HuH-7.5 (cell line): ENCODE data around the gene MYO5B.
"Not testable (repeated sequence)": the region's sequence is repeated elsewhere in the genome, so short reads cannot be mapped to it uniquely, and the experiment has no call there.

Experiments used
- DNase-seq: peaks from one replicate; pipeline ENCODE4 v3.0.0; 2011; ENCODE audit warnings: low spot score

MYO5B gene

GRCh38 chr18:49832221-49832647, 362.7 kb downstream of the MYO5B start:
- no peak for DNase-seq

- DNase-seq, result no peak
Measured at GRCh38 chr18:49827996-49828395, 367.0 kb downstream of the MYO5B start.

- no peak for DNase-seq
Measured at GRCh38 chr18:49819823-49820671, 374.9 kb downstream of the MYO5B start.

GRCh38 chr18:49819071-49819662, 375.8 kb downstream of the MYO5B start:
- DNase-seq, result no peak

GRCh38 chr18:49817947-49818346, 377.0 kb downstream of the MYO5B start:
- no peak for DNase-seq

GRCh38 chr18:49815927-49816326, 379.0 kb downstream of the MYO5B start:
- no peak for DNase-seq

GRCh38 chr18:49814147-49814499, 380.8 kb downstream of the MYO5B start:
- peak; percentile 20 for DNase-seq

- peak; percentile 49 for DNase-seq
Measured at GRCh38 chr18:49813319-49814146, 381.4 kb downstream of the MYO5B start, which contains the start of gene ACAA2. Gene ACAA2, minus strand, starts transcription at chr18:49813533. Its CDS starts 49 bp downstream, at chr18:49813484.

- peak; percentile 33 for DNase-seq
Measured at GRCh38 chr18:49813069-49813318, 382.0 kb downstream of the MYO5B start.

- DNase-seq, result no peak
Measured at GRCh38 chr18:49812286-49813068, 382.5 kb downstream of the MYO5B start.

GRCh38 chr18:49811151-49811938, 383.6 kb downstream of the MYO5B start:
- DNase-seq, result no peak

- DNase-seq, result not testable (repeated sequence)
Measured at GRCh38 chr18:49808553-49809191, 386.3 kb downstream of the MYO5B start.

GRCh38 chr18:49804096-49804495, 390.9 kb downstream of the MYO5B start:
- DNase-seq, result no peak

GRCh38 chr18:49802623-49803022, 392.3 kb downstream of the MYO5B start:
- no peak for DNase-seq

GRCh38 chr18:49800491-49800890, 394.5 kb downstream of the MYO5B start:
- not testable (repeated sequence) for DNase-seq

- not testable (repeated sequence) for DNase-seq
Measured at GRCh38 chr18:49799806-49800205, 395.1 kb downstream of the MYO5B start.

GRCh38 chr18:49798001-49798400, 396.9 kb downstream of the MYO5B start:
- no peak for DNase-seq

- DNase-seq, result no peak
Measured at GRCh38 chr18:49795612-49796552, 399.1 kb downstream of the MYO5B start.

- DNase-seq, result no peak
Measured at GRCh38 chr18:49794743-49795142, 400.2 kb downstream of the MYO5B start.
